Neural progenitor cell (in vitro differentiated cells): ENCODE measurements around the gene UMAD1. TPM values are rescaled to one million over a fixed set of nuclear protein-coding genes. Genes with fewer than 3 reads are reported as not detected.
A peak's percentile ranks its signal among the peaks of the same experiment; 100 is the strongest.
"Not testable (repeated sequence)": the region's sequence is repeated elsewhere in the genome, so short reads cannot be mapped to it uniquely, and the experiment has no call there.

Experiments
- DNase-seq: peaks from one replicate; pipeline ENCODE4 v3.0.0-alpha.2; 2016; ENCODE audit warnings: low spot score
- H2AFZ ChIP-seq: fragments of 200-600 bp; sonication (generic); replicated peaks from 2 replicates; pipeline ENCODE4 v1.6.1; 2016; ENCODE audit warnings: antibody characterized with exemption
- H3F3A ChIP-seq: fragments of 200-600 bp; sonication (generic); 2 replicates; pipeline ENCODE4 v1.6.1; 2016; ENCODE audit warnings: antibody characterized with exemption, low read depth
- H3K27ac ChIP-seq: fragments of 200-600 bp; sonication (generic); 2 replicates; pipeline ENCODE4 v1.5.1; 2016; ENCODE audit warnings: mild to moderate bottlenecking
- H3K27me3 ChIP-seq: fragments of 200-600 bp; sonication (generic); 2 replicates; pipeline ENCODE4 v1.6.1; 2016; ENCODE audit warnings: mild to moderate bottlenecking, moderate library complexity
- H3K36me3 ChIP-seq: fragments of 200-600 bp; sonication (generic); 2 replicates; pipeline ENCODE4 v1.5.1; 2016
- H3K4me1 ChIP-seq: fragments of 200-600 bp; sonication (generic); 2 replicates; pipeline ENCODE4 v1.6.1; 2016; ENCODE audit warnings: mixed run types
- H3K4me2 ChIP-seq: fragments of 200-600 bp; sonication (generic); 2 replicates; pipeline ENCODE4 v1.6.1; 2016
- H3K4me3 ChIP-seq: fragments of 200-600 bp; sonication (generic); 2 replicates; pipeline ENCODE4 v1.5.1; 2016
- H3K79me2 ChIP-seq: fragments of 200-600 bp; sonication (generic); 2 replicates; pipeline ENCODE4 v1.6.1; 2016; ENCODE audit warnings: low read depth
- H3K9ac ChIP-seq: fragments of 200-600 bp; sonication (generic); 2 replicates; pipeline ENCODE4 v1.6.1; 2016
- H3K9me3 ChIP-seq: fragments of 200-600 bp; sonication (generic); 2 replicates; pipeline ENCODE4 v1.5.1; 2016; ENCODE audit warnings: low read depth
- H4K20me1 ChIP-seq: fragments of 200-600 bp; sonication (generic); 2 replicates; pipeline ENCODE4 v1.6.1; 2016; ENCODE audit warnings: low read depth
- H3K27ac Mint-ChIP-seq: 3 replicates; pipeline ENCODE4 v1.8.0; 2021; ENCODE audit warnings: mixed read lengths
- H3K27me3 Mint-ChIP-seq: 2 replicates; pipeline ENCODE4 v1.8.0; 2022; ENCODE audit warnings: low read depth, mild to moderate bottlenecking, inconsistent platforms, moderate library complexity, mixed read lengths; ENCODE audit not compliant: insufficient read depth
- H3K36me3 Mint-ChIP-seq: 3 replicates; pipeline ENCODE4 v1.8.0; 2021; ENCODE audit warnings: mixed read lengths
- H3K4me1 Mint-ChIP-seq: 3 replicates; pipeline ENCODE4 v1.8.0; 2021; ENCODE audit warnings: mixed read lengths
- H3K4me3 Mint-ChIP-seq: 3 replicates; pipeline ENCODE4 v1.8.0; 2021; ENCODE audit warnings: mild to moderate bottlenecking, moderate library complexity, mixed read lengths
- H3K9me3 Mint-ChIP-seq: 3 replicates; pipeline ENCODE4 v1.8.0; 2020; ENCODE audit warnings: mixed read lengths
- EZH2 ChIP-seq: fragments of 200-600 bp; sonication (generic); IDR thresholded peaks from 2 replicates; pipeline ENCODE4 v1.6.1; 2017; ENCODE audit warnings: antibody characterized with exemption, mild to moderate bottlenecking, moderate library complexity
- EZH2phosphoT487 ChIP-seq: fragments of 200-600 bp; sonication (generic); IDR thresholded peaks from 2 replicates; pipeline ENCODE4 v1.6.1; 2017; ENCODE audit warnings: antibody characterized with exemption
- total RNA-seq: library from RNA; depleted of rRNA; stranded (reverse); fragments of >200 nt; gene quantifications from 2 replicates; pipeline ENCODE4 v1.2.3, GENCODE V29; 2015; ENCODE audit warnings: low replicate concordance
- TF ChIP-seq, protein P1 (sequence below): fragments of 200-600 bp; sonication (generic); IDR thresholded peaks from 2 replicates; pipeline ENCODE4 v1.5.1; 2017; ENCODE audit warnings: antibody characterized with exemption, mild to moderate bottlenecking

UMAD1 gene
- total RNA-seq, 1 donor from 2014 or later: 23.0 TPM

DNA sequence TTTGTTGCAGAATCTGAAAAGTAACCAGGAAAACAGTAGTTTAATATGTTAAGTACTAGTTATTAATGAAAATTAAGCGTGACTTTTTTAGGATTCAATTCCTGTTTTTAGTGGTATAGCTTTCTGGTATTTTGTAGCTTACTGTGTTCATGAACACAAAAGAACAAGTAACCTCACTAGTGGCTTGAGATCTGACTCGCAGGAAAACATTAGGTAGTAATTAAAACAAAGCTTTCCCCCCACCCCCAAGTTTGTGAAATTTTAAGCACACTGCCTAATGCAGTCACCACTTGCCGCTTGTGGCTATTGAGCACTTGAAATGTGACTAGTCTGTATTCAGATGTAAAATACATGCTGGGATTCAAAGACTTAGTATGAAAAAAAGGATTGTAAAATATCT is 180.4 kb downstream of the UMAD1 start:
- Histone ChIP-seq H3K9me3 (no peaks in the 10 kb centered on the region), H3K27me3 (no peaks in the 10 kb centered on the region), H4K20me1 (no peaks in the 10 kb centered on the region), H2AFZ (no peak overlapping the region), H3K79me2 (no peaks in the 10 kb centered on the region), H3F3A (no peaks in the 10 kb centered on the region), H3K4me3 (no peak overlapping the region), H3K4me1 (peaks cover 24% of the 10 kb centered on the region), H3K4me2 (peak overlapping the region; percentile 42), H3K27ac (peak overlapping the region; percentile 44), H3K36me3 (no peaks in the 10 kb centered on the region), H3K9ac (no peak overlapping the region)
- TF ChIP-seq EZH2phosphoT487: no peak
- TF ChIP-seq, protein P1, sequence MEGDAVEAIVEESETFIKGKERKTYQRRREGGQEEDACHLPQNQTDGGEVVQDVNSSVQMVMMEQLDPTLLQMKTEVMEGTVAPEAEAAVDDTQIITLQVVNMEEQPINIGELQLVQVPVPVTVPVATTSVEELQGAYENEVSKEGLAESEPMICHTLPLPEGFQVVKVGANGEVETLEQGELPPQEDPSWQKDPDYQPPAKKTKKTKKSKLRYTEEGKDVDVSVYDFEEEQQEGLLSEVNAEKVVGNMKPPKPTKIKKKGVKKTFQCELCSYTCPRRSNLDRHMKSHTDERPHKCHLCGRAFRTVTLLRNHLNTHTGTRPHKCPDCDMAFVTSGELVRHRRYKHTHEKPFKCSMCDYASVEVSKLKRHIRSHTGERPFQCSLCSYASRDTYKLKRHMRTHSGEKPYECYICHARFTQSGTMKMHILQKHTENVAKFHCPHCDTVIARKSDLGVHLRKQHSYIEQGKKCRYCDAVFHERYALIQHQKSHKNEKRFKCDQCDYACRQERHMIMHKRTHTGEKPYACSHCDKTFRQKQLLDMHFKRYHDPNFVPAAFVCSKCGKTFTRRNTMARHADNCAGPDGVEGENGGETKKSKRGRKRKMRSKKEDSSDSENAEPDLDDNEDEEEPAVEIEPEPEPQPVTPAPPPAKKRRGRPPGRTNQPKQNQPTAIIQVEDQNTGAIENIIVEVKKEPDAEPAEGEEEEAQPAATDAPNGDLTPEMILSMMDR: no peak
- peak; percentile 11 for DNase-seq
- peaks cover 24% of the 10 kb centered on the region for H3K4me1 Mint-ChIP-seq
- no peak overlapping the region for H3K27ac Mint-ChIP-seq
- no peak overlapping the region for H3K4me3 Mint-ChIP-seq
- no peaks in the 10 kb centered on the region for H3K9me3 Mint-ChIP-seq
- no peaks in the 10 kb centered on the region for H3K27me3 Mint-ChIP-seq
- H3K36me3 Mint-ChIP-seq: no peaks in the 10 kb centered on the region

DNA sequence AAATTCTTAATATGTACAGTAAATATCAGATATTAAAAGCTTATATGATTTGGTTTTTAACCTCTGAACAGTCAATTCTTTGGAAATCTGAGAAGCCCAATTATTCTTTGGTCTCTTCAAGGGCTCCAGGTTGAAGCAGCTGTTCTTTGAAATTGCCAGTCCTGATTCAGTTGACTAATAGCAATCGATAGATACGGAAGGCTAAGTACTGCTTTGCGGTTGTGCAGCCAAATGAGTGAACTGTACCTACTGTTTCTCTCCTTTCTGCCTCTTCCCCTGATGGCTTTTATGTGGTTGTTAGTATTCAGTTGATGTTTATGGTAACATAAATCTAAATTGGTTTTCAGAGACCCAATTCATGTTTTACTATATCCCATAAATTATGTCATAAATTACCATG is 181.0 kb downstream of the UMAD1 start:
- Histone ChIP-seq H3K27me3 (no peaks in the 10 kb centered on the region), H3K36me3 (no peaks in the 10 kb centered on the region), H3F3A (no peaks in the 10 kb centered on the region), H3K4me2 (peak overlapping the region; percentile 42), H4K20me1 (no peaks in the 10 kb centered on the region), H2AFZ (no peak overlapping the region), H3K27ac (no peak overlapping the region), H3K4me3 (no peak overlapping the region), H3K4me1 (peaks cover 24% of the 10 kb centered on the region), H3K9ac (no peak overlapping the region), H3K9me3 (no peaks in the 10 kb centered on the region), H3K79me2 (no peaks in the 10 kb centered on the region)
- Mint-ChIP-seq H3K4me1 (peaks cover 24% of the 10 kb centered on the region), H3K9me3 (peaks cover 2% of the 10 kb centered on the region), H3K4me3 (no peak overlapping the region), H3K27ac (no peak overlapping the region), H3K36me3 (no peaks in the 10 kb centered on the region), H3K27me3 (no peaks in the 10 kb centered on the region)
- no peak for TF ChIP-seq EZH2
- no peak for TF ChIP-seq EZH2phosphoT487
- TF ChIP-seq, protein P1: no peak
- DNase-seq: peak; percentile 9

DNA sequence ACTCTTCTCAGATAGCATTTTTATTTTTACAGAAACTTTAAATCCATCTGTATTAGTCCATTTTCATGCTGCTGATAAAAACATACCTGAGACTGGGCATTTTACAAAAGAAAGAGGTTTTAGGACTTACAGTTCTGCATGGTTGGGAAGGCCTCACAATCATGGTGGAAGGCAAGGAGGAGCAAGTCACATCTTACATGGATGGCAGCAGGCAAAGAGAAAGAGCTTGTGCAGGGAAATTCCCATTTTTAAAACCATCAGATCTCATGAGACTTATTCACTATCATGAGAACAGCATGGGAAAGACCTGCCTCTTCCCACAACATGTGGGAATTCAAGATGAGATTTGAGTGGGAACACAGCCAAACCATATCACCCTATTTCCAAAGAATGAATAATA is 184.7 kb downstream of the UMAD1 start:
- H4K20me1 ChIP-seq, H3K27me3 ChIP-seq, H3K27ac ChIP-seq, H3K9me3 Mint-ChIP-seq, H3F3A ChIP-seq, H2AFZ ChIP-seq, H3K9ac ChIP-seq, H3K36me3 Mint-ChIP-seq, H3K9me3 ChIP-seq, H3K4me2 ChIP-seq, H3K27ac Mint-ChIP-seq, H3K79me2 ChIP-seq, H3K4me3 ChIP-seq, H3K36me3 ChIP-seq, H3K4me3 Mint-ChIP-seq, H3K27me3 Mint-ChIP-seq, DNase-seq: not testable (repeated sequence)
- H3K4me1 Mint-ChIP-seq: peaks cover 20% of the 10 kb centered on the region
- H3K4me1 ChIP-seq: peaks cover 22% of the 10 kb centered on the region

DNA sequence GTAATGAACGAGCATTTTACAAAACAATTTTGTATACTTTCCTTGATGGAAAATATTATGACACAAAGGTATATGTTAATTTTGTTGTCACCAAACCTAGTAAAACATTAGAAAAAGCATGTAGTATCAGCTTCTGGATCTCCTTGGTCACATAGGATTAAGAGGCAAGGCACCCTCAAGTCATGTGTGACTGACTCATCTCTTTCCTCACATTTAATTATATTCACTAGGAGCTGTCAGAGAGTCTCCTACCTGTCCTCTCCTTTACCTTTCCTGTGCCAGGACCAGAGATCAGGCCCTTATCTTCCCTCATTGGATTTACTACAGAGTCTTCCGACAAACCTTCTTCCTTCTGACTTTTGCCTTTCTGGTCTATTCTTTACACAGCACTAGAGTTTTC is 189.1 kb downstream of the UMAD1 start:
- Histone ChIP-seq H3K36me3 (no peaks in the 10 kb centered on the region), H3K27ac (no peak overlapping the region), H2AFZ (no peak overlapping the region), H3K4me1 (peaks cover 16% of the 10 kb centered on the region), H3K79me2 (no peaks in the 10 kb centered on the region), H3K27me3 (no peaks in the 10 kb centered on the region), H4K20me1 (no peaks in the 10 kb centered on the region), H3K4me3 (no peak overlapping the region), H3F3A (peaks cover 5% of the 10 kb centered on the region), H3K9me3 (no peaks in the 10 kb centered on the region), H3K9ac (no peak overlapping the region), H3K4me2 (no peak overlapping the region)
- no peak overlapping the region for H3K27ac Mint-ChIP-seq
- no peaks in the 10 kb centered on the region for H3K27me3 Mint-ChIP-seq
- TF ChIP-seq EZH2: no peak
- TF ChIP-seq, protein P1: no peak
- no peak for TF ChIP-seq EZH2phosphoT487
- H3K9me3 Mint-ChIP-seq: peaks cover 2% of the 10 kb centered on the region
- no peak for DNase-seq
- H3K4me3 Mint-ChIP-seq: no peak overlapping the region
- no peaks in the 10 kb centered on the region for H3K36me3 Mint-ChIP-seq
- H3K4me1 Mint-ChIP-seq: peaks cover 3% of the 10 kb centered on the region
